D341Med (cell line): ENCODE data around the gene EPC1.
A peak's percentile ranks its signal among the peaks of the same experiment; 100 is the strongest.
"Not testable (repeated sequence)": the region's sequence is repeated elsewhere in the genome, so short reads cannot be mapped to it uniquely, and the experiment has no call there.

ENCODE experiments used
- DNase-seq: peaks from one replicate; pipeline ENCODE4 v3.0.0; 2012; ENCODE audit warnings: low spot score

Gene EPC1

DNA sequence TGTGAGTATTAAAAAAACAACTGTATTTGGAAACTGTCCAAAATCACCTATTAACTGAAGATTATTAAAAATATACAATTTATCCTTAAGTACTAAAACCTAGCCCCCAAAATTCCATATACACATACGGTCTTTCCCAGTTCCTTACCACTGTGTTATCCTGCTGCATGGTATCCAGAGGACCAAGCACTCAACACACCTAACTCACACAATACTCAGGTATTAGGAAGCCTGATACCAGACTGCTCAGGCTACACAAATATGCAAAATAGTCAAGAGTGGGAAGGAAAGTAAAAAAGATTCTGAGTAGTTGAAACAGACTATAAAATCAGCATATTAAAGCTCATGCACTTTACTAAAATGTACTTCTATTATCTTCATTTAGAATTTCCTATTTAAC, 67.2 kb downstream of the EPC1 start:
- DNase-seq: no peak

DNA sequence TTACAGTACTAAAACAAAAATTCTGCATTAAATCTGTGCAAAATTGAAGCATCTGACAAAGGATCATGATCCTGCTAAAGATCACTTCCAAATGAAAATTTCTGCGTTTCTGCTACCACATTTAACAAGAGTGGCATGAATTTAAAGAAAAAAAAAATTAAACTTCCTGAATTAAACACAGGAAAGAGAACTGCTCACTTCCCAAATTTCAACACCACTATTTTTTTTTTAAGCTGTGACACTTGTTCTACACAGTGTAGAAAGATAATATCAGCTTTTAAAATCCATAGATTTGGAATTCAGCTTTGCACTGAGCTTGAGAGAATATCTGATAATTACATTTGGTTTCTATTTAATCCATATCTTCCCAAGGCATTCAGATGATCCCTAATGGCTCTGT, 73.6 kb downstream of the EPC1 start:
- DNase-seq: no peak

DNA sequence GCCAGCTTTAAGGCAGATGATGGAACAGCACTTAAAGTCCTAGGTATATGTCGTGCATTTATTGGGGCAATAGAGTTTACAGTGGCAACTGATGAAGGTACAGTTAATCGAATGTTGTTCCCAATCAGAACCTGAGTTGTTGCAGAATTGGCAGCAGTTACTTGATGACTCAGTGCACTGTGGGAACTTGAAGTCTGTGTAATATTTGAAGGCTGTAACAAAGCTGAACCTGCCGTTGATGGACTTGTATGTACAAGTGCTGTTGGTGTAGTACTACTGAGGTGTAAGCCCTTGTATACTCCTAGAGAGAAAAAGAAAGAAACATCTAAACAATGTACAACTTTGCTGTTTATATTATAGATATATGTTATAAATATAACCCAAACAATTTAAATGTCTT, 75.3 kb downstream of the EPC1 start:
- DNase-seq: no peak

DNA sequence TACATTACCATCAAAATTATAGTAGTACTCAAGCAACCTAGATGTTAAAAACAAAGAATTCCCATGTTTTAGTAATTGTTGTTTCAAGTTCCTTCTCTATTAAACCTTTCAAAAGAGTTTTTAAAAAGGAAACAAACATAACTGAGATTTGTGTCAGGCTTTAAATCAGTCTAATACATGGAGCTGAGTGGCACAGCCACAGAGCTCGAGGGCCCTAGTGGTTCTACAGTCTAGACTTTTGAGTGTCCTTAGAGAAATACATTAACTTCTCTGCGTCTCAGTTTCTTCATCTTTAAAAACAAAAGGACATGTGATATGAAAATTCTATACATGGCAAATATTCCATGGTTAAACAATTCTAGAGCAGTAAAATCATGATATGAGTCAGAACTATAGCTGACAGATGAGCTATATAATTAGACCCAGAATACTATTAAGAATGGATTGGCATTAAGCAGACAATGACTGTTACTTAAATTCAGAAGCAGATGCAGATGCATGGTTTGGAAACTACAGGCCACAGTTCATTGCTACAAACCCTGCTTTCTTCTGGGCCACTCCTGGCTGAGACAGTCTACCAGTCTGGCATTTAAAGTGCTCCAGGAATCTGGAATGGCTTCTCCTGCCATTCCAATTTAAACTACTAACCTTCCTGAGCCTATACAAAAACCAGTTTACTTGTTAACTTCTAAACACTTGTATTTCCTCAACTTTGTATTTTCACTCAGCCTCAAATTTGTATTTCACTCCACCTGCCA, 77.4 kb downstream of the EPC1 start:
- DNase-seq: no peak

DNA sequence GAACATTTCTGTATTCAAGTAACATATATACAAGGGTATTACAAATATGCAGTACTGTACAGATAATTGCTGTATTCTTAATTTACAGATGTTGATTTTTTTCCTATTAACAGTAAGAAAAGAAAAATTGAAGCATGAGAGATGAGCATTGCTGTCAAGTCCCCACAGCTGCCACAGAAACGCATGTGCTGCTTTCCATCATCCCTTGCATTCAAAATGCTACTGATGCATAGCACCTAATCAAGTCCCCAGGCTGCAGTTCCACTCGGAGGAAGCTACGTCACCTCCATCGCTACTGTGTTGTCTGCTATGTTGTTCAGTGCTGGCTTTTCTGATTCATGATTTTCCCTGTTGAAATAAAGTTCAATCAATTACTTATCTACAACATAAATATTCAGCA, 78.2 kb downstream of the EPC1 start:
- DNase-seq: no peak

DNA sequence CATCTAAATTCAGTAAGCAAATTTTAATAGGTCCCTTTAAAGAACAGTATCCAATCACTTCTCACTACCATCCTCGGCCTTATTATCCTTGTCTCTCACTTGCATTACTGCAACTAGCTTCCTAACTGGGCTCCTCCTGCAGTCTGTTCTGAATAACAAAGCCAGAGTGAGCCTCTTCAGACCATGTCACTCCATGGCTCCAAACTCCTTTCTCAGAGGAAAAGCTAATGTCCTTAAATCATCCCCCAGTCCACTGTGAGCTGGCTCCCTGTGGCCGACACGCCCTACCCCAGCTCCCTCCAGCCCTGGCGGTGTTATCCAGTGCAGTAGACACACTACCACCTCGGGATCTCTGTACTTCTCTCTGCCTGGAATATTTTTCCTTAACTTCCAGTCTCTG, 80.0 kb downstream of the EPC1 start:
- no peak for DNase-seq

DNA sequence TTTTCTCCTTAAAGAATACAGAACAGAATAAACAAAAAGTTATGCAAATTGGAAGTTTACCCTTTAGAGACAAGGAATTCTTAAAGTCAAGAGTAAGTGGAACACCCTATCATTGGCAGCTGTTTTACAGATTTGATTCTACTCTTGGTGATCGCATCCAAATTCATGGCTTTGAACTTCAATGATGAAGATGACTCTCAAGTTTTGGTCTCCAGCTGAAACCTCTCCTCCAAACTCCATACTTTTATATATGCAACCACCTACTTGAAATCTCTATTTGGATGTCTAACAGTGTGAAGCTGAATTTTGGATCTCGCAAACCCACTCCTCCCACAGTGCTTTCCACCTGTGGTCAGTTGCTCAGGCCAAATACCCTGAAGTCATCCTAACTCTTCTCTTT, 80.4 kb downstream of the EPC1 start:
- DNase-seq: no peak

DNA sequence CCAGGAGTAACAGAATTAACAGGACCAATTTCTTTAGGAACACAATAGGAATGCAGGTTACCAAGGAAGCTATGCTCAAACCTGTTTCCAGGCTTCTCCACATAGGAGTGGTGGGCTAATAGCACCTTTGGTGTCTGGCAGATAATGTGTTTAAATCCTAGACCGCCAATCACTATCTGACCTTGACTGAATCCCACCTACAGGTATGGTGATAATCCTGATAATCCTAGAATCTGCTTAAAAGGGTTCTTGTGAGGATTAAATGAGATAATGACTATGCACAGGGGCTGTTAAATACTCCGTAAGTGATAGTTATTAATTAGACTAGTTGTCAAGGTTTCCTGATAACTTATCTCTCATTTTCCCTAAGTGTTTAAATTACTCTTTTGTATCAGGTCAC, 81.2 kb downstream of the EPC1 start:
- DNase-seq: peak; percentile 52

DNA sequence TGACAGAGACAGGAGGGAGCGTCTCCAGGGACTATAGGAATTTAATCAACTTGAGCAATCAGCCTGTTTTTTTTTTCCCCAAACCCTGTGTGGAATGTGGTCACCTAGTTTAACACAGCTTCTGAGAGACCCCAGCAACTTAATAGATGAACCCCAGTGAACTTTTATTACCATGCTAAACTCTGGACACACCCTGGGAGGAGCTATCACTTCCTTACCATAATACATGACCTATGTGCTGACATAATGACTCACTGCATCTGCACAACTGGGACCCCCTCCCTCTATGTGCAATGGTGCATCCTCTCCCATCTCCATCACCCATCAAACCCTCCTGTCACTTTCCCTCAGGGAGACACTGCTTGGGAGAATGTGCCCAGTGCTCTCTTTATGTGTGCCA, 83.7 kb downstream of the EPC1 start:
- no peak for DNase-seq

DNA sequence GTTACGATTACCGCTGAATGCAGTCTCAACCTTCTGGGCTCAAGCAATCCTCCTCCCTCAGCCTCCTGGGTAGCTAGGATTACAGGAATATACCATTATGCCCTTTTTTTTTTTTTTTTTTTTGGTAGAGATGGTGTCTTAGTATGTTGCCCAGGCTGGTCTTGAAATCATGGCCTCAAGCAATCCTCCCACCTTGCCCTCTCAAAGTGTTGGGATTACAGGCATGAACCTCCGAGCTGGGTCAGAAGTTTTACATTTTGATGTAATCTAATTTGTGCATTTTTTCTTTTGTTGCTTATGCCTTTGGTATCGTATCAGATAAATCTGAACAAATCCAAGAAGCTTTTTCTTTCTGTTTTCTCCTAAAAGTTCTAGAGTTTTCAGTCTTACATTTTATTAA, 87.4 kb downstream of the EPC1 start:
- DNase-seq: no peak

DNA sequence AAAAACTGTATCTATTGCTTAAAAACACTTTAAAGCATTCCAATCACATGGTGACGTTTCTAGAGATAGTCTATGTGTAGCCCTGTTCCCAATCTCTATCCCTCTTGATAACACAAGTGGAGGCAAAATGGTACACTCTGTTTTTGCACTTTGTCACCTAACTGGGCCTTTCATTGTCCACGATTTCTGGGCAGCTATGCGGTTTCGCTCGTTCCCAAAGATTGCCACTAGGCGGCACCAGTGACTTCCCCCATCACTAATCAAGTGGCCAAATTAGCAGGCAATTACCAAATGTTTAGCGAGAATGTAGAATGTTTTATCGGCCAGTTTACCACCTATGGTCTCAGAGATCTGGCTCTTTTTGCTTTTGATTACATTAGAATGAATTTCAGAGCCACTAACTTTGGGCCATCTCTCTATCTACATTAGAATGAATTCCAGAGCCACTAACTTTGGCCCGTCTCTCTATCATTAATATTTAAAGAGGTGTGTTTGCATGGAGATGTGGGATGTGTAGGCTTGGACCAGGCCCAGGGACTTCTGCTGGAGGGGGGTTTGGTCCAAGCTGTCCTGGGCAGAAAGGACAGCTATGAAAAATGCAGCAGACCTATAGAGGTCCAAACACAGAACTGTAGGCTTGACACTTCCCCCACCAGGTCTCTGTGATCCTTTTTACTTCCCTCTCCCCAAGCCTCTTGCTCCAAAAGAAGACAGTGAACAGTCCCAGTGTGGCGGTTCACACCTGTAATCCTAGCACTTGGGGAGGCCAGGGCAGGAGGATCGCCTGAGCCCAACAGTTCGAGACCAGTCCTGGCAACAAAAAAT, 90.1 kb downstream of the EPC1 start:
- peak; percentile 76 for DNase-seq

DNA sequence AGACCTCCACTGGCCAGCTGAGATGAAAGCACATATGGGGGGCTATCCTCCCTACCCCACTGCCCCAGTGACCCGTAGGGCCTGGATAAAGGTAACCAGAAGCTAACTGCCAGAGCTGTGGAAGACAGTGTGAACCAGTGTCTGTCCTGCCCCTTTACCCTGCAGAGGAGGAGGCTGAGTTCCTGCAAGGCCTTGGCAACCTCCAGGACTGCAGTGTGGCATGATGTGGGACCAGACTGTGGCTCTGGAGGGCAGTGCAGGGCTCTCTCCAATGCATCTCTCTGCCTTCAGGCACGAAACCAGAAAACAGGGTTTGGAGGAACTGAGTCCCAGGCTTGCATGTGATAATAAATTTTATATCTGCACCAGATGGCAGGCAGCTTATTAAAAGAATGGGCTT, 93.1 kb downstream of the EPC1 start:
- DNase-seq: no peak

DNA sequence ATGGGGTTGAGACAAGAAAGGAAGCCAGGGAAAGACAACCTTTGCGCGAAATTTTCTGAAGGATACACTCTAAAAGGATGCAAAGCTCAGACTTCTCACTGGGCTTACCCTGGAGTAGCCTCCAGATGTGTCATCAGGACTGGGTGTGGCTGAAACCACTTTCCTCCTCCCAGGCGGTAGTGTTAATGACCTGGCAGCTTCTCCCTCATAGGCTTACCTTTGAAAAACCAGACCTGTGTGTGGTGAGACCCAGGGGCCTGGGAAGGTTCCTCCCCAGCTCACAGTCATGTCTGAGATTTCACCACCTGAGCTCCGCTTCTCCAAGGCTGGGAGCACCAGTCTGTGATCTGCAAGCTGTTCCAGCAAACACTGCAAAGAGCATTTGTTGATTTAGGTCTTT, 93.7 kb downstream of the EPC1 start:
- DNase-seq: no peak

DNA sequence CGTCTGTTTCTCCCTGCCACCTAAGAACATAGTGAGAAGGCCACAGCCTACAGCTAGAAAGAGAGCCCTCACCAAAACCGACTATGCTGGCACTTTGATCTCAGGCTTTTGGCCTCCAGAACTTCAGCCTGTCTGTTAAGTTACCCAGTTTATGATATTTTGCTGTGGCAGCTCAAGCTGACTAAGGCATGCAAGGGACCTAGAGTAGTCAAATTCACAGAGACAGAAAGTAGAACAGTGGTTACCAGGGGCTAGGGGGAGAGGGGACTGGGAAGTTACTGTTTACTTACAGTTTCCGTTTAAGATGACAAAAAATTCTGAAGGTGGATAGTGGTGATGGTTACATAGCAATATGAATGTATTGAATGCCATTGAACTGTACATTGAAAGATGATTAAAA, 96.5 kb downstream of the EPC1 start:
- not testable (repeated sequence) for DNase-seq

DNA sequence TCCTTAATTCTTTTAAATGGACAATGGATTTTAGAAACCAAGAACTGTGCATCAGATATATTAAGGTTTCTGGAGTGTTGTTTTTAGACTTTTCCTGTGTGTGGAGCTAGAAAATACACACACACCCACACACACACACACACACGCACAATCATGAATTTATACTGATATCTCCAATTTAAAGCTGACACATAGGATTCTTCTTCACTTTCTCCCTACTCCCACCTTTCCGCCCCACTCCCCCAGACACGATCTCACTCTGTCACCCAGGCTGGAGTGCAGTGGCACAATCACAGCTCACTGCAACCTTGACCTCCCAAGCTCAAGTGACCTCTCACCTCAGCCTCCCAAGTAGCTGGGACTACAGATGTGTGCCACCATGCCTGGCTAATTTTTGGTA, 100.3 kb downstream of the EPC1 start:
- no peak for DNase-seq

DNA sequence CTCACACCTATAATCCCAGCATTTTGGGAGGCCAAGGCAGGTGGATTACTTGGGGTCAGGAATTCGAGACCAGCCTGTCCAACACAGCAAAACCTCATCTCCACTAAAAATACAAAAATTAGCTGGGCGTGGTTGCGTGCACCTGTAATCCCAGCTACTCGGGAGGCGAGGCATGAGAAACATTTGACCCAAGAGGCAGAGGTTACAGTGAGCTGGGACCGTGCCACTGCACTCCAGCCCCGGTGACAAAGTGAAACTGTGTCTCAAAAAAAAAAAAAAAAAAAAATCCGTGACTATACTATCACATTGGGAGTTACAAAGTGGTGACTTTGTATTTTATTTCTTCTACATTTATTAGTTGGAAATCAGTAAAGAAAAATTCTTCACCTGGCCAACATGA, 101.2 kb downstream of the EPC1 start:
- DNase-seq: no peak

DNA sequence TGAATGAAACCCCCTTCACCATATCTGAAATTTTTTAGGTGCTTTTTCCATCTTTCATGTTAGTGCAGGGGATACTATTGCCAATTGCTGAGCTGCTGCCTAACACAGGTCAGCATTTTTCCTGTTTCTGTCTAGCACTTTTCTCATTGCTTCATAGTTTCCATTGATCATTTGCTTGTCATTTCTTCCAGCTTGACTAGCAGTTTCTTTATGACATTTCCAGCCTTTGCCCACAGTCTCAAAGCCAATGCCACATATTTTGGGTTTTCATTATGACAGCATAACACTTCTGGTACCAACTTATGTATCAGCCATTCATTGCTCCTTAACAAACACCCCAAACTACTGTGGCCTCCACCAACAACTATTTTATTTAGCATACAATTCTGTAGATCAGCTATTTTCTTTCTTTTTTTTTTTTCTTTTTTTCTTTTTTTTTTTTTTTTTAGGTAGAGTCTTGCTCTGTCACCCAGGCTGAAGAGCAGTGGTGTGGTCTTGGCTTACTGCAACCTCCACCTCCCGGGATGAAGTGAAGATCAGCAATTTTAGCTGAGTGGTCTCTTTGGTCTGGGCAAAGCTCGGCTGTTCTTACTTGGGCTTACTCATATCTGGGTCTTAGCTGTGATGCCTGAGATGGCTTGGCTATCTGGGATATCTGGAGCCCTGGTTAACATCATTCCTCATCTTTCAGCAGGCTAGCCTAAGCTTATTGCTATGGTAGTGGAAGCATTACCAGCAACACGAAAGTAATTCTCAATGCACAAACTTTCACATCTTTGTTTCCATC, 102.3 kb downstream of the EPC1 start:
- no peak for DNase-seq

DNA sequence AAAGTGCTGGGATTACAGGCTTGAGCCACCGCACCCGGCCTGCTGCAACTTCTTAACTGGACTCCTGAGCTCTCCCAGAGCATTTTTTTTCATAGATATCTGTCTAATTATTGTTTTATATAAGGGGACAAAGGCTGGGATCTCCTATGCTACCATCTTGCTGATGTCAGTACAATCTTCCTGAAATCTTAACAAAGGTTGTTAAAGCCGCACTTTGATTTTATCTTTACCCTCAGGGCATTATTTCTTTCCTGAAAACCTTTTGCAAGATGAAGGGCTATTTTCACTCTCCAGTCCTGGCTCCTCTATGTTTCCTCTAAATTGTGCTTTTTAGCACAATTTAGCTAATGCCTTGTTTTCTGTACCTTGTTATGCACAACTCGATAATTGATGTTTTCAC, 102.9 kb downstream of the EPC1 start:
- no peak for DNase-seq

DNA sequence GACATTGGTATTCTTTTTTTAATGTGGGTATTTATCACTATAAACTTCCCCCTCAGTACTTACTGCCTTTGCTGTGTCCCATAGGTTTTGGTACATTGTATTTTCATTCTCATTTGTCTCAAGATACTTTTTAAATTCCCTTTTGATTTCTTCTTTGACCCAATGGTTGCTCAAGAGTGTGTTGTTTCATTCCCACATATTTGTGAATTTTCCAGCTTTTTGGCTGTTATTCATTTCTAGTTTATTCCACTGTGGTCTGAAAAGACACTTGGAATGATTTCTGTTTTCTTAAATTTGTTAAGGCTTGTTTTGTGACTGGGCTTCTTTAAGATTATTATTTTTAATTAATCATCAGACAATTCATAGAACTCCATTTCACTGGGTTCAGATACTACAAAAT, 105.0 kb downstream of the EPC1 start:
- DNase-seq: no peak

DNA sequence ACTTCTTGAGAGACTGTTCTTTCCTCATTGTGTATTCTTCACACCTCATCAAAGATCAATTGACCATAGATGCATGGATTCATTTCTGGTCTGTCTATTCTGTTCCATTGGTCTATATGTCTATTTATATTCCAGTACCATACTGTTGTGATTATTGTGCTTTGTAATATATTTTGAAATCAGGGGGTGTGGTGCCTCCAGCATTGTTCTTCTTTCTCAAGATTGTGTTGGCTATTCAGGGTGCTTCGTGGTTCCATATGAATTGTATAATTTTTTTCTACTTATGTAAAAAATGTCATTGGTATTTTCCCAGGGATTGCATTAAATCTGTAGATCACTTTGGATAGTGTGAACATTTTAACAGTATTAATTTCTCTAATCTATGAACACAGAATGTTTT, 106.5 kb downstream of the EPC1 start:
- DNase-seq: no peak

DNA sequence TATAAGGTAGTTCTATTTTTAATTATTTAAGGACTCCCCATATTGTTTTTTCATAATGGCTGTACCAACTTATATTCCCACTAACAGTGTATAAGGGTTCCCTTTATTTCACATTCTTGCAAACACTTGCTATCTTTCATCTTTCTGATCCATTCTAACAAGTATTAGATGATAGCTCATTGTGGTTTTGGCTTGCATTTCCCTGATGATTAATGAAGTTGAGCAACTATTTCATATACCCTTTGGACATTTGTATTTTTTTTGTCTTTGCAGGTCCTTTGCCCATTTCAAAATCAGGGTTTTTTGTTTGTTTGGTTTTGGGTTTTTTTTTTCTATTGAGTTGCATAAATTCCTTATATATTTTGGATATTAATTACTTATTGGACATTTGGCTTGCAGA, 107.2 kb downstream of the EPC1 start:
- DNase-seq: no peak

DNA sequence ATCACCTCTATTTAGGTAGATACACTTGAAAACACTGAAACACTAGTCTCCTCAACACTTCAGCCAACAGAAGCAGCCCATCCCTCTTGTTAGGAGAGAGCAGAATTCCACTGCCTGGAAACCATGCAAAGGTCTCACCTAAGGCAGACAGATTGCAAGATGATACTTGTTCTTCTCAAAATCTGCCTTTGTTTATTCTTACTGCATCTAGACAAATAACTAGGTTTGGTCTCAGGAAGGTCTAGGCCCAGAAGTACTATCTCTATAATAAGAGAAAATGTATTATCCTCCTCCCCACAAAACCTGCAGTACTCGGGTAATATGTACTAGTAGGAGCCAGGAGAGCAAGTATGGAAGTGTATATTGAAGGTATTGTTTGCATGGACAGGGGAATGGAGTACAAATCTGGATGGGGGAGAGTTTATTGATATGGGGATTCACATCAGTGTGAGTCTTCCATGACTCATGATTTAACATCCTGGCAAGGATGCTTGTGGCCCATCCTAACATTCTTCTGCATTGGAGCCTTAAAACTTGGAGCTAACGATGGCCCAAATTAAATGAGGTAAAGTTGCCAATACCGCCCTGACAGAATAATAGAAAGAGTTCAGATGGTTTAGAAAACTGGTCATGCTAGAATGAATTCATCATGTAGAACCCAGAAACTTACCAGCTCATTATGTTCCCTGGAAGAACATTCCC, 109.2 kb downstream of the EPC1 start:
- no peak for DNase-seq
